Measurements from ENCODE around the gene RALGPS2. TPM values are rescaled to one million over a fixed set of nuclear protein-coding genes. Genes with fewer than 3 reads are reported as not detected.

Gene RALGPS2
- total and polyA plus RNA-seq, 2 of the 13 experiments (the other 11 are each of a cell fraction or from before 2014, with no cell fraction given), result 15.6 to 36.0 TPM

DNA sequence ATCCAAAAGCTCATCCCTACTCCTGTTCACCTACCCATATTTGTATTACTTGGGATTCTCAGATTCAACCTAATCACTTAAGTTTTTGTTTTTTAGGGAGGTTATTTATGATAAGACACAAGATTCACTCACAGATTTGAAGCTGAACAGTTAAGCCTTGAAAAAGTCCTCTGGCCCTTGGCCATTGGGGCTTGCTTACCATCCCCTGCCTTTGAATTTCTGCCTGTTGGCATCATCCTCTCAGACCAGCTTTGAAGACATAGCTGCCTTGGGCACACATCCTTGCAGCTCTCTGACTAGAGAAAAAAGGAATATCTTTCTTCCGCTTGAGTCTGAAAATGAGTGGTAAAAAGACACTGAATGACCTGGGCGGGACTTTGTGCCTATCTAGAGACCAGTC, 41.8 kb upstream of the RALGPS2 start:
- H2AFZ ChIP-seq (ENCODE audit: low read length), result no peak overlapping the region
- H4K20me1 ChIP-seq (ENCODE audit: insufficient read depth, low read length), result no peaks in the 10 kb centered on the region
- H3K4me3 ChIP-seq (replicated peaks in 1 of 3; ENCODE audit: insufficient read depth in 1 of 3, low read depth in 2 of 3, low read length in 3 of 3), result no peak overlapping the region
- 85% methylated on average over 2 of the region's 2 CpGs for WGBS (ENCODE audit: low lambda C conversion rate)
- BruUV-seq (replicated peaks), result no TSS peak
- H3K4me1 ChIP-seq (ENCODE audit: insufficient read depth, low read length), result peaks cover 41% of the 10 kb centered on the region
- intact Hi-C loops (cut with micrococcal nuclease; ENCODE audit: unreplicated experiment), result loop anchor here (10.0 kb wide), 2 partner anchors 58 to 138 kb away; no protein-coding TSS in a partner anchor
- no peak for FAIRE-seq
- ChIA-PET CTCF (ENCODE audit: low intra/inter-chr PET ratio, low total read pairs) (no interaction called here), POLR2A (interaction anchor here (1.3 to 1.6 kb wide), 2 partner anchors 43 to 141 kb away, joined by 3 to 4 read pairs; no protein-coding TSS in a partner anchor)
- in situ Hi-C loops (cut with HindIII; ENCODE audit: extremely low pct_ligation_motif_present, low pct_unique_long_range_greater_than_20kb), result no loop called here
- no peak for ATAC-seq
- H3K27me3 ChIP-seq (ENCODE audit: control insufficient read depth in 1 of 2, insufficient read depth in 2 of 2, low read length in 2 of 2), result no peaks in the 10 kb centered on the region
- no peak for DNase-seq (ENCODE audit: low spot score)
- no peak for TF ChIP-seq ZNF720 (CRISPR knock-in tag; IDR thresholded peaks at IDR 0.05)
- TF ChIP-seq ZSCAN20 (CRISPR knock-in tag; IDR thresholded peaks at IDR 0.05; ENCODE audit: borderline replicate concordance), result no peak
- no peak for TF ChIP-seq ZNF468 (CRISPR knock-in tag; IDR thresholded peaks at IDR 0.05)
- no peak for TF ChIP-seq MBNL3 (CRISPR knock-in tag; conservative IDR thresholded peaks at IDR 0.05)
- no peaks in the 10 kb centered on the region for H3K9me3 ChIP-seq (ENCODE audit: low read length)
- H3K27ac ChIP-seq (ENCODE audit: extremely low read length, insufficient read depth, low read length), result no peak overlapping the region
- no peaks in the 10 kb centered on the region for H3K36me3 ChIP-seq (replicated peaks in 1 of 2; ENCODE audit: control insufficient read depth in 1 of 2, insufficient read depth in 2 of 2, low read length in 2 of 2)
- no peaks in the 10 kb centered on the region for H3K79me2 ChIP-seq (ENCODE audit: insufficient read depth, low read length)
- H3K4me2 ChIP-seq (ENCODE audit: low read depth, low read length), result no peak overlapping the region
- no peak overlapping the region for H3K9ac ChIP-seq (ENCODE audit: insufficient read depth, low read depth, low read length)

DNA sequence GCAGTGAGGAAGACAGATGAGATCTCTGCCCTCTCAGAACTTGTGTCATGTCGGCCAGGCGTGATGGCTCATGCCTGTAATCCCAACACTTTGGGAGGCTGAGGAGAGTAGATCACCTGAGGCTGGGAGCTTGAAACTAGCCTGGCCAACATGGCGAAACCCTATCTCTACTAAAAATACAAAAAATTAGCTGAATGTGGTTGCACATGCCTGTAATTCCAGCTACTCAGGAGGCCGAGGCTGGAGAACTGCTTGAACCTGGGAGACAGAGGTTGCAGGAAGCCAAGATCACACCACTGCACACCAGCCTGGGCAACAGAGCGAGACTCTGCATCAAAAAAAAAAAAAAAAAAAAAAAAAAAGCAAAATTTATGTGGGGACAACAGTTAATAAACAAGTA, 40.9 kb upstream of the RALGPS2 start:
- FAIRE-seq, result no peak
- Histone ChIP-seq H3K27ac (ENCODE audit: extremely low read length, insufficient read depth, low read length) (no peak overlapping the region), H3K4me2 (ENCODE audit: low read depth, low read length) (no peak overlapping the region), H2AFZ (ENCODE audit: low read length) (no peak overlapping the region), H3K27me3 (ENCODE audit: control insufficient read depth in 1 of 2, insufficient read depth in 2 of 2, low read length in 2 of 2) (no peaks in the 10 kb centered on the region), H3K9me3 (ENCODE audit: low read length) (no peaks in the 10 kb centered on the region), H3K36me3 (replicated peaks in 1 of 2; ENCODE audit: control insufficient read depth in 1 of 2, insufficient read depth in 2 of 2, low read length in 2 of 2) (no peaks in the 10 kb centered on the region), H4K20me1 (ENCODE audit: insufficient read depth, low read length) (no peaks in the 10 kb centered on the region), H3K9ac (ENCODE audit: insufficient read depth, low read depth, low read length) (no peak overlapping the region), H3K4me1 (ENCODE audit: insufficient read depth, low read length) (peaks cover 41% of the 10 kb centered on the region), H3K4me3 (replicated peaks in 1 of 3; ENCODE audit: insufficient read depth in 1 of 3, low read depth in 2 of 3, low read length in 3 of 3) (no peak overlapping the region), H3K79me2 (ENCODE audit: insufficient read depth, low read length) (no peaks in the 10 kb centered on the region)
- no peak for DNase-seq (ENCODE audit: low spot score)
- CTCF ChIA-PET (ENCODE audit: low intra/inter-chr PET ratio, low total read pairs), result no interaction called here
- WGBS (ENCODE audit: low lambda C conversion rate), result 86% methylated on average over 5 of the region's 5 CpGs
- in situ Hi-C loops (cut with HindIII; ENCODE audit: extremely low pct_ligation_motif_present, low pct_unique_long_range_greater_than_20kb) (no loop called here), intact Hi-C loops (cut with micrococcal nuclease; ENCODE audit: unreplicated experiment) (loop anchor here (10.0 kb wide), 2 partner anchors 59 to 139 kb away; no protein-coding TSS in a partner anchor)
- no TSS peak for BruUV-seq (replicated peaks)
- TF ChIP-seq ZNF879 (CRISPR knock-in tag; IDR thresholded peaks at IDR 0.05) (no peak), ZMYM3 (CRISPR knock-in tag; IDR thresholded peaks at IDR 0.05) (no peak), ZNF761 (CRISPR knock-in tag; conservative IDR thresholded peaks at IDR 0.05) (no peak), NRL (CRISPR knock-in tag; IDR thresholded peaks at IDR 0.05; ENCODE audit: borderline replicate concordance) (no peak), ZBTB3 (CRISPR knock-in tag; IDR thresholded peaks at IDR 0.05; ENCODE audit: borderline replicate concordance, low read depth) (no peak), ZNF816 (CRISPR knock-in tag; IDR thresholded peaks at IDR 0.05; ENCODE audit: borderline replicate concordance) (no peak), ESRRA (CRISPR knock-in tag; IDR thresholded peaks at IDR 0.05; ENCODE audit: low read depth) (no peak)
- TF ChIP-seq, protein P1, sequence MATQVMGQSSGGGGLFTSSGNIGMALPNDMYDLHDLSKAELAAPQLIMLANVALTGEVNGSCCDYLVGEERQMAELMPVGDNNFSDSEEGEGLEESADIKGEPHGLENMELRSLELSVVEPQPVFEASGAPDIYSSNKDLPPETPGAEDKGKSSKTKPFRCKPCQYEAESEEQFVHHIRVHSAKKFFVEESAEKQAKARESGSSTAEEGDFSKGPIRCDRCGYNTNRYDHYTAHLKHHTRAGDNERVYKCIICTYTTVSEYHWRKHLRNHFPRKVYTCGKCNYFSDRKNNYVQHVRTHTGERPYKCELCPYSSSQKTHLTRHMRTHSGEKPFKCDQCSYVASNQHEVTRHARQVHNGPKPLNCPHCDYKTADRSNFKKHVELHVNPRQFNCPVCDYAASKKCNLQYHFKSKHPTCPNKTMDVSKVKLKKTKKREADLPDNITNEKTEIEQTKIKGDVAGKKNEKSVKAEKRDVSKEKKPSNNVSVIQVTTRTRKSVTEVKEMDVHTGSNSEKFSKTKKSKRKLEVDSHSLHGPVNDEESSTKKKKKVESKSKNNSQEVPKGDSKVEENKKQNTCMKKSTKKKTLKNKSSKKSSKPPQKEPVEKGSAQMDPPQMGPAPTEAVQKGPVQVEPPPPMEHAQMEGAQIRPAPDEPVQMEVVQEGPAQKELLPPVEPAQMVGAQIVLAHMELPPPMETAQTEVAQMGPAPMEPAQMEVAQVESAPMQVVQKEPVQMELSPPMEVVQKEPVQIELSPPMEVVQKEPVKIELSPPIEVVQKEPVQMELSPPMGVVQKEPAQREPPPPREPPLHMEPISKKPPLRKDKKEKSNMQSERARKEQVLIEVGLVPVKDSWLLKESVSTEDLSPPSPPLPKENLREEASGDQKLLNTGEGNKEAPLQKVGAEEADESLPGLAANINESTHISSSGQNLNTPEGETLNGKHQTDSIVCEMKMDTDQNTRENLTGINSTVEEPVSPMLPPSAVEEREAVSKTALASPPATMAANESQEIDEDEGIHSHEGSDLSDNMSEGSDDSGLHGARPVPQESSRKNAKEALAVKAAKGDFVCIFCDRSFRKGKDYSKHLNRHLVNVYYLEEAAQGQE (IDR thresholded peaks at IDR 0.05; ENCODE audit: borderline replicate concordance in 1 of 2, low read depth in 1 of 2, low read length in 2 of 2), result no peak
- TF ChIP-seq, protein P2, sequence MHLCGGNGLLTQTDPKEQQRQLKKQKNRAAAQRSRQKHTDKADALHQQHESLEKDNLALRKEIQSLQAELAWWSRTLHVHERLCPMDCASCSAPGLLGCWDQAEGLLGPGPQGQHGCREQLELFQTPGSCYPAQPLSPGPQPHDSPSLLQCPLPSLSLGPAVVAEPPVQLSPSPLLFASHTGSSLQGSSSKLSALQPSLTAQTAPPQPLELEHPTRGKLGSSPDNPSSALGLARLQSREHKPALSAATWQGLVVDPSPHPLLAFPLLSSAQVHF (CRISPR knock-in tag; IDR thresholded peaks at IDR 0.05), result no peak
- POLR2A ChIA-PET, result interaction anchor here (0.7 to 1.6 kb wide), 3 partner anchors 40 to 142 kb away, joined by 3 to 4 read pairs (median 3); no protein-coding TSS in a partner anchor
- no peak for ATAC-seq

Data from HepG2 (cell line).